ENCODE measurements around the gene SCAPER.
"Not testable (repeated sequence)": the region's sequence is repeated elsewhere in the genome, so short reads cannot be mapped to it uniquely, and the experiment has no call there.

The SCAPER gene

GRCh38 chr15:76464247-76464646, 440.9 kb downstream of the SCAPER start:
- no peak for DNase-seq

GRCh38 chr15:76460871-76461270, 444.3 kb downstream of the SCAPER start:
- no peak for DNase-seq

DNA sequence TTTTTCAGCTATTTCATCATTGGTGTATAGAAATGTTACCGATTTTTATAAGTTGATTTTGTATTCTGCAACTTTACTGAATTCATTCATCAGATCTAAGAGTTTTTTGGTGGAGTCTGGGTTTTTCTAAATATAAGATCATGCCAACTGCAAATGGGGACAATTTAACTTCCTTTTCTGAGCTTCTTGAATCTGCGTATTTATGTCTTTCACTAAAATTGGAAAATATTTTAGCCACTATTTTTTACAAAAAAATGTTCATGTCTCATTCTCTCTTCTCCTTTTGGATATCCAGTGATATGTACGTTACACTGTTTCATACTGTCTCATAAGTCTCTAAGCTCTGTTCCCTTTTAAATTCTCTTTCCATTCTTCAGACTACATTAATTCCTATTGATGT, 444.8 kb downstream of the SCAPER start:
- DNase-seq, result no peak

DNA sequence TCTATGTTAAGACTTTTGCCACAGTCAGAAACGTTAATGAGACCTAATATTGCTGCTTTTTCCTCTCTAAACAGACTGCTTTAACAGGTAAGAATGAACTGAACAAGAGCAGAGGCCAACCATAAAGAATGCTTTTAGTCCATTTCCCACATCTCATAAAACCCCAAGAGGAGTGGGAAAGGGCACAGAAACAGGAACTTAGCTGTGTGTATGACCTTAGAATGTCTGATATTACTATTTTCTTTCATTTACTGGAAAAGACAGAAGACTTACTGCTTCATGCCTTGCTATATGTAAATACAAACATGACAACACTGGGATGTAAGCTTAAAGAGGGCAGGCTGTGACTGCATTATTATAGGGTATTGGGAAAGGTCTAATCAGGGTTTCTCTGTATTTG, 453.6 kb downstream of the SCAPER start:
- DNase-seq, result no peak

GRCh38 chr15:76449455-76449854, 455.7 kb downstream of the SCAPER start:
- no peak for DNase-seq

DNA sequence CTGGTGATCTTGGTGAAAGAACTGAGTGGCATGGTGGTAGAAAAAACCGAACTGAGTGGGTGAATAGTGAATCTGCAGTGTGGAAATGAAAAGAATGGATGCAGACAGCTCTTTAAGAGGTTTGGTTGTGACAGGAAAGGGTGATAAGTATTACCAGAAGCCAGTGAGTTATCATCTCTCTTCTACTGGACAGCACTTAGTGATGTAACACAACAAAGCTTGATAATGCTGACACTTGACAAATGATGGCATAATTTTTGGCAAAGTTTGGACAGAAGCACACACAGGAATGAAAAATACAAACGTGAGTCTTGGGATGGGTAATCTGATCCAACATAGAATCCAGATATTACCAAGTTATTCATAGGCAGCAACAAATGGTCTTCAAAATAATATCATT, 456.4 kb downstream of the SCAPER start:
- no peak for DNase-seq

DNA sequence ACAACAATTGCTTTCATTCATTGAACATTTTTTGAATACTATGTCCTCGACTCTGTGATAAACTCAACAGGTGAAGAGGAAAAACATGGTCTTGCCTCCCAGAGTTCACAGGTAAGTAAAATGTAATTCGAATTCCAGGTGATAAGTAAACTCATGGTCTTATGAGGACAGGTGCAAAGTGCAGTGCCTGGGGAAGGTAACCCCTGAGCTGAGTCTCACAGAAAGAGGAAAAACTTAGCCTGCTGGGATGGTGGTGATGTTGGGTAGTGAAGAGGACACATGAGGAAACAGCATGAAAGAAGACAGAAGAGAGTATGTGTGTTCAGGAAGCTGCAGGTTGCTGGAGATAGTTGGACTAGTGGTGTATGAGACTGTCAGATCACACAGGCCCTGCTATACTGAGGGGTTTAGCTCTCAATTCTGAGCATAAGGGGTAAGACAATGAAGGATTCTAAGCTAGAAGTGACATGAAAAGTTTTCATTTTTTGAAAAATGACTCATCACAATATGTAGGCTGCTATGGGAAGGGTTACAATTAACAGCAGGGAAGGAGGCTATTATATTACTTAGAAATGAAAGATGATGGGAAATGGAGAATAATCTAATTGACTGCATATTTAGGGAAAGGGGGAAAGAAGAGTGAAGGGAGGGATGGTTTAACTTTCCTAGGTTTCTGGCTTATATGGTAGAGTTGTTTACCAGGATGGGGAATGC, 457.3 kb downstream of the SCAPER start:
- DNase-seq, result no peak

DNA sequence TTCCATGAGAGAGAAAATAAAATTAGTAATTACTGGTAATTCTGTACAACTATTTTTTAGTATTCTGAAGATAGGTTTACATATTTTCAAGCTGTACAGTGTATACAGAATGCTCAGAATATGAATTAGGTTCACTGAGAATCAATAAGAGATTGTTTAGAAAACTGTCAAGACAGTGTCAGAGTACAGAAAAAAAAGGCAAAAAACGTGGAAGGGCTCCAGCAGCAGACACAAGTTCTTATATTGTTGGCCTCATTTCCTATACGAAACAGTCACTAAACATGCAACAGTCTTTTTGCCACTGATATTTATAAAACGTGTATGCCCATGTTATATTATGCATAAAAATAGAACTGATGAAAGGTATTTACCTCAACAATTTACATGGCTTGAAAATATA, 464.7 kb downstream of the SCAPER start:
- no peak for DNase-seq

- no peak for DNase-seq
Measured at GRCh38 chr15:76439542-76439941, 465.6 kb downstream of the SCAPER start.

- no peak for DNase-seq
Measured at GRCh38 chr15:76433798-76434400, 471.2 kb downstream of the SCAPER start.

GRCh38 chr15:76433036-76433435, 472.1 kb downstream of the SCAPER start:
- not testable (repeated sequence) for DNase-seq

GRCh38 chr15:76432604-76433003, 472.5 kb downstream of the SCAPER start:
- no peak for DNase-seq

DNA sequence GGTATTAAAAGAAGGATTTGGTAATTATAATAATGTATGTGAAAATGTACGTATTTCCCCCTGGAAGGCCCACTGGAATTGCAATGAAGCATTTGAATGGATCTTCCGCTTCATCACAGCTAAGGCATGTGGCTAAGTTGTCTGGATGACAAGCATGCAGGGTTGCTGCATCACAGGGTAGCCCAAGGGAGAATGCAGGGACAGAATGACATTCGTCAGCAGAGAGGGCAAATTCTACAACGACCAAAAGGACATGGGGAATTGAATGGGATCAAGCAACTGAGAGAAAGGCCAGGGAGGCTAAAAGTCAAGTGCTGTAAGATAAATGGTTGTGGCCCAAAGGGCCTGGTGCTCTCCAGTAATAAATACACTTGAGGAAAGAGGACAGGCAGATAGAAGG, 473.2 kb downstream of the SCAPER start:
- no peak for DNase-seq

GRCh38 chr15:76430711-76431110, 474.4 kb downstream of the SCAPER start:
- not testable (repeated sequence) for DNase-seq

GRCh38 chr15:76429661-76430060, 475.5 kb downstream of the SCAPER start:
- no peak for DNase-seq

DNA sequence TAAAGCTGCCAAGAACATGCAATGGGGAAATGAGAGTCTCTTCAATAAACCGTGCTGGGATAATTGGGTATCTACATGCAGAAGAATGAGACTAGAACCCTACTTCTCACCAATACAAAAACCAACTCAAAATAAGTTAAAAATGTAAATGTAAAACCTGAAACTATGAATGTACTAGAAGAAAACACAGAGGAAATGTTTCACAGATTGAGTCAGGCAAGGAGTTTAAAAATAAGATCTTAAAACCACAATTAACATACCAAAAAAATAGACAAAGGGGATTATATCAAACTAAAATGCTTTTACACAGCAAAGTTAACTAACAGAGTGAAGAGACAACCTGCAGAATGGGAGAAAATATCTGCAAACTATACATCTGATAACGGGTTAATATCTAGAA, 478.2 kb downstream of the SCAPER start:
- no peak for DNase-seq

- no peak for DNase-seq
Measured at GRCh38 chr15:76418352-76419140, 486.6 kb downstream of the SCAPER start.

- DNase-seq, result no peak
Measured at GRCh38 chr15:76401285-76401684, 503.9 kb downstream of the SCAPER start.

DNA sequence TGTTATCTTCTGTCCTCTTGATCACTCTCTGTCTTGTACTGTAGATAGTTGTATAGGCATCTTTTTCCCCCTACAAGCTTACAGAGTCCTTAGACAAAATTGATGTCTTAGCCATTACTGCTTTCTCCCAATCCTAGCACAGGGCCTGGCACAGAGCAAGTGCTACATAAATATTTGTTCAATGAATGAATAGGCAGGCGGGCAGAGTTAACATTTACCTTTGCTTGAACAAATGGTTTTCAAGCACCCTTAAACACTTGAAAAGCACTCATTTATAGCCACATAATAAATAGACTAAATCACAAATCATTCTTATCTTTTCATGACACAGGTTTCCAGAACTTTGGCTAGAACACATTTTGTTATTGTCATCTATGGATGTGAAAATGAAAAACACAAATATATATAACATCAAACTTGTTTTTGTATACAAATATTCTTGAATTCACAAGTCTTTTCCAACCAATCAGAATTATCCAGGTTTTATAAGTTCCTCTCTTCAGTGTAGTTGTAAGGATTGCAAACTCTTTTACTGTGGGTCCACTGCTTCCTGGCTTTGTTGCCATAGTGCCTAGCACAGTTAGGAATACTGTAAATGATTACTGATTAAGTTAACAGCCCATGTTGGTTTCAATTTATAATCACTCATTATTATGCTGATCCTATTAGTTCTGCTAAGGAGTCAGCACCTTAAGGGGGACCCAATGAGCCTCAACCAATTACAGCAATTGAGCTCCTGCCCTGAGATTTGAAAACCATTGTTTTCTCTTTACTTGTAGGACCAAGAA, 506.6 kb downstream of the SCAPER start:
- DNase-seq, result no peak

GRCh38 chr15:76393614-76394013, 511.5 kb downstream of the SCAPER start:
- no peak for DNase-seq

- no peak for DNase-seq
Measured at GRCh38 chr15:76391847-76392246, 513.3 kb downstream of the SCAPER start.

DNA sequence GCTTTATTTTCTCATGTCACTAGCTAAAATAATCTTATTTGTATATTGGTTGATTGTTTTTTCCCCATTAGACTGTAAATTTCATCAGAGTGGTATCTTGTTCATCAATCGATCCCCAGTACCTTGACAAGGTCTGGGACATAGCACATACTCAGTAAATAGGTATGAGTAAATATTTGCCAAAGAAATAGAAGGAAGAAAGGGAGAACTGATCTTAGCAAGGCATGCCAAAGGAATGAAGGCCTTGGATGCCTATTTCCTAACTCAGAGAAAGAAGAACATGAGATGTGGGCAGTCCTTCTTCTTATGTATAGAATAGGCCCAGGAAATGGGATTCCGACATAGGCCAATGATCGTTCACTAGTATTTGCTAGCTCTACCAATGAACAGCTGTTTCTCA, 513.8 kb downstream of the SCAPER start:
- no peak for DNase-seq

GRCh38 chr15:76390571-76390970, 514.6 kb downstream of the SCAPER start:
- no peak for DNase-seq

All from T-helper 1 cell (primary cell).